Mesendoderm (in vitro differentiated cells): Measurements from ENCODE around the gene CSF2RB.

Experiments used
- DNase-seq: peaks from one replicate; pipeline ENCODE4 v3.0.0; 2013
- H2AK5ac ChIP-seq: 2 replicates; pipeline ENCODE4 v1.6.1; 2013; ENCODE audit warnings: low read length, inconsistent platforms
- H2BK120ac ChIP-seq: 2 replicates; pipeline ENCODE4 v1.6.1; 2013; ENCODE audit warnings: low read depth, mild to moderate bottlenecking, low read length, moderate library complexity, mixed read lengths
- H2BK15ac ChIP-seq: replicated peaks from 2 replicates; pipeline ENCODE4 v1.6.1; 2013; ENCODE audit warnings: low read depth, mild to moderate bottlenecking, moderate library complexity
- H2BK5ac ChIP-seq: 2 replicates; pipeline ENCODE4 v1.6.1; 2013; ENCODE audit warnings: low read length, inconsistent platforms
- H3K18ac ChIP-seq: 2 replicates; pipeline ENCODE4 v1.6.1; 2013; ENCODE audit warnings: mild to moderate bottlenecking, low read length, mixed read lengths
- H3K23ac ChIP-seq: one replicate; pipeline ENCODE4 v1.6.1; 2013; ENCODE audit warnings: low read length
- H3K27ac ChIP-seq: 2 replicates; pipeline ENCODE4 v1.5.1; 2013; ENCODE audit warnings: low read depth, mild to moderate bottlenecking, inconsistent platforms, low read length, moderate library complexity
- H3K27me3 ChIP-seq: 2 replicates; pipeline ENCODE4 v1.6.1; 2013; ENCODE audit warnings: low read length, control low read depth, mild to moderate bottlenecking, inconsistent platforms; ENCODE audit not compliant: insufficient read depth, poor library complexity
- H3K36me3 ChIP-seq: 2 replicates; pipeline ENCODE4 v1.6.1; 2013; ENCODE audit warnings: low read length, inconsistent platforms; ENCODE audit not compliant: control insufficient read depth, insufficient read depth
- H3K4ac ChIP-seq: one replicate; pipeline ENCODE4 v1.6.1; 2013; ENCODE audit warnings: low read depth, mild to moderate bottlenecking, low read length, moderate library complexity
- H3K4me1 ChIP-seq: 2 replicates; pipeline ENCODE4 v1.6.1; 2013; ENCODE audit warnings: low read depth, low read length, inconsistent platforms; ENCODE audit not compliant: control insufficient read depth
- H3K4me2 ChIP-seq: 2 replicates; pipeline ENCODE4 v1.6.1; 2013; ENCODE audit warnings: low read length
- H3K4me3 ChIP-seq: 2 replicates; pipeline ENCODE4 v1.5.1; 2013; ENCODE audit warnings: mild to moderate bottlenecking, low read length
- H3K56ac ChIP-seq: one replicate; pipeline ENCODE4 v1.6.1; 2013; ENCODE audit warnings: low read length
- H3K79me1 ChIP-seq: 2 replicates; pipeline ENCODE4 v1.6.1; 2013; ENCODE audit warnings: low read length, inconsistent platforms
- H3K79me2 ChIP-seq: 2 replicates; pipeline ENCODE4 v1.6.1; 2013; ENCODE audit warnings: mild to moderate bottlenecking, low read length; ENCODE audit not compliant: control insufficient read depth, insufficient read depth
- H3K9ac ChIP-seq: 2 replicates; pipeline ENCODE4 v1.6.1; 2013; ENCODE audit warnings: low read length, inconsistent platforms
- H4K5ac ChIP-seq: one replicate; pipeline ENCODE4 v1.6.1; 2013; ENCODE audit warnings: low read length
- H4K8ac ChIP-seq: one replicate; pipeline ENCODE4 v1.6.1; 2013; ENCODE audit warnings: low read depth, mild to moderate bottlenecking, control low read depth, low read length, moderate library complexity
- WGBS: extraction: QIAGEN DNeasy Blood & Tissue Kit; methylation state at CpG from one replicate; pipeline ENCODE4 v1.1.7; 2013; ENCODE audit warnings: low lambda C conversion rate, missing lambda C conversion rate; ENCODE audit not compliant: insufficient coverage; ENCODE audit errors: extremely low coverage; 5-methylcytosine and 5-hydroxymethylcytosine counted together

The CSF2RB gene

GRCh38 chr22:36971341-36972125, 58.1 kb downstream of the CSF2RB start:
- Histone ChIP-seq H3K4me3 (no peak overlapping the region), H3K79me1 (no peaks in the 10 kb centered on the region), H3K4ac (no peak overlapping the region), H2AK5ac (no peak overlapping the region), H2BK120ac (no peak overlapping the region), H3K23ac (no peak overlapping the region), H3K4me1 (no peaks in the 10 kb centered on the region), H3K9ac (no peak overlapping the region), H2BK5ac (no peak overlapping the region), H2BK15ac (no peak overlapping the region), H3K27me3 (no peaks in the 10 kb centered on the region), H4K5ac (no peak overlapping the region), H3K18ac (no peak overlapping the region), H3K36me3 (no peaks in the 10 kb centered on the region), H3K4me2 (no peak overlapping the region), H4K8ac (no peak overlapping the region), H3K56ac (no peak overlapping the region), H3K79me2 (no peaks in the 10 kb centered on the region), H3K27ac (no peak overlapping the region)
- no CpG with 5 or more reads among the region's 19 CpGs for WGBS
- DNase-seq = no peak

- H3K18ac ChIP-seq = no peak overlapping the region
- no peak overlapping the region for H3K4ac ChIP-seq
- no peak overlapping the region for H3K4me3 ChIP-seq
- no peak overlapping the region for H2BK15ac ChIP-seq
- no peak overlapping the region for H2BK5ac ChIP-seq
- DNase-seq = no peak
- H4K8ac ChIP-seq = no peak overlapping the region
- WGBS = no CpG with 5 or more reads among the region's 4 CpGs
- H3K79me1 ChIP-seq = no peaks in the 10 kb centered on the region
- no peak overlapping the region for H2BK120ac ChIP-seq
- no peaks in the 10 kb centered on the region for H3K4me1 ChIP-seq
- no peak overlapping the region for H3K4me2 ChIP-seq
- no peak overlapping the region for H3K23ac ChIP-seq
- H4K5ac ChIP-seq = no peak overlapping the region
- no peaks in the 10 kb centered on the region for H3K36me3 ChIP-seq
- H2AK5ac ChIP-seq = no peak overlapping the region
- H3K79me2 ChIP-seq = no peaks in the 10 kb centered on the region
- H3K27me3 ChIP-seq = no peaks in the 10 kb centered on the region
- H3K27ac ChIP-seq = no peak overlapping the region
- no peak overlapping the region for H3K9ac ChIP-seq
- H3K56ac ChIP-seq = no peak overlapping the region
Observed at GRCh38 chr22:36976606-36977005, 63.2 kb downstream of the CSF2RB start.

DNA sequence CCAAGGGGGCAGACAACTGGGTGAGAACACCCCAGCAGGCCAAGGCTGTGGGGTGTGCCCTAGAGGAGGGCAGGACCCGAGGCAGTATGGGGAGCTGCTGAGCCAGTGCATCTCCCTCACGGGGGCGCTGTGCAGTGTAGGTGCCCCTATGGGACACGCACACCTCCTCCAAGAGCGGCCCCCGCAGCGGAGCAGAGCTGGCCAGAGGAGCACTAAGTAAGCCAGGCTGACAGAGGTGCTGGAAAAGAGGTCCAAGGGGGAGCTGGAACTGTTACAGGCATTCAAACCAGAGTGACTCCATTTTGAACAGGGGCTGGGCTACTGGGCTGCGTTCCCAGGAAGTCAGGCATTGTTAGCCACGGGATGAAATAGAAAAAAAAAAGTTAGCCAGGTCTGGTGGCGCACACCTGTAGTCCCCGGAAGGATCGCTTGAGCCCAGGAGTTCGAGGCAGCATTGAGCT, 64.0 kb downstream of the CSF2RB start:
- Histone ChIP-seq H3K4me3 (no peak overlapping the region), H3K23ac (no peak overlapping the region), H3K9ac (peak overlapping the region; percentile 53), H2BK5ac (no peak overlapping the region), H3K27me3 (no peaks in the 10 kb centered on the region), H2BK120ac (no peak overlapping the region), H2AK5ac (no peak overlapping the region), H4K8ac (no peak overlapping the region), H3K36me3 (no peaks in the 10 kb centered on the region), H3K79me1 (no peaks in the 10 kb centered on the region), H3K4me1 (no peaks in the 10 kb centered on the region), H3K27ac (no peak overlapping the region), H2BK15ac (no peak overlapping the region), H3K79me2 (no peaks in the 10 kb centered on the region), H4K5ac (no peak overlapping the region), H3K4ac (no peak overlapping the region), H3K4me2 (peak overlapping the region; percentile 51), H3K56ac (peak overlapping the region; percentile 69), H3K18ac (no peak overlapping the region)
- peak; percentile 89 for DNase-seq
- WGBS = no CpG with 5 or more reads among the region's 13 CpGs

GRCh38 chr22:36977947-36978660, 64.7 kb downstream of the CSF2RB start:
- no peak overlapping the region for H4K8ac ChIP-seq
- no peak overlapping the region for H3K18ac ChIP-seq

GRCh38 chr22:36979016-36979910, 65.8 kb downstream of the CSF2RB start:
- Histone ChIP-seq H4K5ac (no peak overlapping the region), H3K27ac (no peak overlapping the region), H3K79me2 (no peaks in the 10 kb centered on the region), H3K4me2 (no peak overlapping the region), H3K4me1 (no peaks in the 10 kb centered on the region), H2AK5ac (no peak overlapping the region), H3K9ac (no peak overlapping the region), H2BK5ac (no peak overlapping the region), H3K56ac (no peak overlapping the region), H3K18ac (no peak overlapping the region), H2BK15ac (no peak overlapping the region), H3K4me3 (no peak overlapping the region), H3K23ac (no peak overlapping the region), H2BK120ac (no peak overlapping the region), H3K4ac (no peak overlapping the region), H3K27me3 (no peaks in the 10 kb centered on the region), H4K8ac (no peak overlapping the region), H3K79me1 (no peaks in the 10 kb centered on the region), H3K36me3 (no peaks in the 10 kb centered on the region)
- WGBS = no CpG with 5 or more reads among the region's 13 CpGs
- no peak for DNase-seq

More at GRCh38 chr22:36977947-36978660, 64.7 kb downstream of the CSF2RB start:
- Histone ChIP-seq H3K4ac (no peak overlapping the region), H3K36me3 (no peaks in the 10 kb centered on the region), H3K27me3 (no peaks in the 10 kb centered on the region), H3K4me2 (peak overlapping the region; percentile 51), H3K23ac (no peak overlapping the region), H3K4me1 (no peaks in the 10 kb centered on the region), H3K9ac (no peak overlapping the region), H3K56ac (peak overlapping the region; percentile 69), H3K79me1 (no peaks in the 10 kb centered on the region), H2BK15ac (no peak overlapping the region), H3K4me3 (no peak overlapping the region), H3K27ac (no peak overlapping the region), H2BK120ac (no peak overlapping the region), H4K5ac (no peak overlapping the region), H2AK5ac (no peak overlapping the region), H2BK5ac (no peak overlapping the region), H3K79me2 (no peaks in the 10 kb centered on the region)
- WGBS = no CpG with 5 or more reads among the region's 18 CpGs
- peak; percentile 85 for DNase-seq
